ENCODE data around the gene VSIG10.

DNA sequence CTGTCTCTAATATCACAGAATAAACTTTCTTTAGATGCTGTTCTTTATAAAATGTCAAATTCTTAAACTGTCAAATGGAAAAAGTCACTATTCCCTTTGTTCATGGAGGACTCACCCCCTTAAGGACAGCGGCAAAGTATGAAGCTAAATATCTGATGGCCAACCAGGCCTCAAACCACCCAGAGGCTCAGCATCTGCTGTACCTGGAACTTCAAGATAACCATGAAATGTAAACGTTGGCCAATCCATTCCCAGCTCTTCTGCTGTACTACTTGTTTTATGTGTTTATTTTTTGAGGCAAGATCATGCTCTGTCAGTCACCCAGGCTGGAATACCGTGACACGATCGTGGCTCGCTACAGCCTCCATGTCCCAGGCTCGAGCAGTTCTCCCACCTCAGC lies 71.6 kb downstream of the VSIG10 start:
- no peak for TF ChIP-seq ZBTB7A (IDR thresholded peaks at IDR 0.05; ENCODE audit: low read depth)
- no peak for TF ChIP-seq EP300 (IDR thresholded peaks at IDR 0.05; ENCODE audit: borderline replicate concordance)
- TF ChIP-seq NFIC (IDR thresholded peaks at IDR 0.05): no peak

All from Ishikawa (cell line).